GM12872 (cell line): ENCODE data around the gene RNU6-7.

Experiments used
- TF ChIP-seq, protein P1 (sequence below): IDR thresholded peaks from 3 replicates; pipeline ENCODE4 v1.5.1; 2011; ENCODE audit warnings: low read depth, mild to moderate bottlenecking, low read length, moderate library complexity; ENCODE audit not compliant: insufficient read depth

Gene RNU6-7

DNA sequence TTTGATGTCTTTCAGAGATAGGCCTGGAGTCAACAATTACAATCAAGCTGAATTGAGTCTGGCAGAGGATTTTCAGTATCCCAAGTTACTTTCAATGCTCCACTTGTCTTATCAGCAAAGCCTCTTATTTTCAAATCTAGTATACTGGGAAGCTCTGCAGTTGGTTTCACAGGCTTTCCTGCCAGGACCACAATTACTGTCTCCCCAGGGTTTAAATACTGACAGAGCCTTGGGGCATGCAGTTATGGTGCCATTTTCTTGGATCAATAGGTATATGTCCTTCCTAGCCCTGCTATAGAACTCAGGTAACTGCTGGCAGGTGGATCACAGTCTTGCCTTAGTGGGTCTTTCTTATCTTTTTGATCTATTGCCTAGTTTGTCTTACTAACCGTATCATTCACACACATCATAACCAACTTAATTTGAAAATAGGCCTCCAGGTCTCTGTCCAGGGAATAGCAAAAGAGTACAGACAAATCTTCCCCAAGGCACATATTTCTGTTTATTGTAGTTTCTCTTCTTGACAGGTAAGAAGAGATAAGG lies 23.6 kb downstream of the RNU6-7 start:
- TF ChIP-seq, protein P1, sequence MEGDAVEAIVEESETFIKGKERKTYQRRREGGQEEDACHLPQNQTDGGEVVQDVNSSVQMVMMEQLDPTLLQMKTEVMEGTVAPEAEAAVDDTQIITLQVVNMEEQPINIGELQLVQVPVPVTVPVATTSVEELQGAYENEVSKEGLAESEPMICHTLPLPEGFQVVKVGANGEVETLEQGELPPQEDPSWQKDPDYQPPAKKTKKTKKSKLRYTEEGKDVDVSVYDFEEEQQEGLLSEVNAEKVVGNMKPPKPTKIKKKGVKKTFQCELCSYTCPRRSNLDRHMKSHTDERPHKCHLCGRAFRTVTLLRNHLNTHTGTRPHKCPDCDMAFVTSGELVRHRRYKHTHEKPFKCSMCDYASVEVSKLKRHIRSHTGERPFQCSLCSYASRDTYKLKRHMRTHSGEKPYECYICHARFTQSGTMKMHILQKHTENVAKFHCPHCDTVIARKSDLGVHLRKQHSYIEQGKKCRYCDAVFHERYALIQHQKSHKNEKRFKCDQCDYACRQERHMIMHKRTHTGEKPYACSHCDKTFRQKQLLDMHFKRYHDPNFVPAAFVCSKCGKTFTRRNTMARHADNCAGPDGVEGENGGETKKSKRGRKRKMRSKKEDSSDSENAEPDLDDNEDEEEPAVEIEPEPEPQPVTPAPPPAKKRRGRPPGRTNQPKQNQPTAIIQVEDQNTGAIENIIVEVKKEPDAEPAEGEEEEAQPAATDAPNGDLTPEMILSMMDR = no peak

DNA sequence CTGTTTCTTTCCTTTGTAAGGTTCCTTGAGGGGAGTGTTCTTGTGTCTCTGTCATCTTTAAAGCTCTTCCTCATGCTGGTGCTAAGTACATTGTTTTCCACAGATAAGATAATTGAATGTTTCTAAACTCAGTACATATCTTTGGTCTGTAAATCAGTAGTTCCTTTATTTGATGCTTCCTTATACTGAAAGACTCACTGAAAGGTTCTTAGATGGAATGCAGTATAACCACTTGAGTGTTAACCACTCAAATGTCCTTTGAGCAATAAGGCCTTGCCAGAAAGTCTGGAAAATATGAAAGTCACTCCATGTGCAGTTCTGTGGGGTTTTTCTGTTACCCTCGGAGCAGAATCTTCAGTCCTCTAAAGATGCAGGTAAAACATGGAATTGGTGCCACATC lies 24.2 kb downstream of the RNU6-7 start:
- TF ChIP-seq, protein P1 = no peak

DNA sequence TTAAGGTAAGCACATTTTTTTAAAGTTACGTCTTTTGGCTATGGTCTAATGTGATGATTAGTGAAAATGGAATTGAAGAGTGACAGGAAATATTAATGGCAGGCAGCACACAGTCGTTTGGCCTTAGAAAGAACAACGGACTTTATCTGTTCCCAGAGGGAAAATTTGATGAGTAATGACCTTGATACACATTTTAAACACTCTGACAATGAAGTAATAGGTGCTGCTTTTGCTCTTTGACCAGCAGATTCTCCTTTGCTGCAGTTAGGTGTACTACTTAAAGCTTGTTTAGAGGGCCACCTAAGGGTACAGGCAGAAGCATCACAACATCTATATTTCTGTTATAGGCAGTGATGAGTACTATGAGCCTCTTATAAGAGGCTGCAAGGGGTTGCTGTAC lies 28.3 kb downstream of the RNU6-7 start:
- TF ChIP-seq, protein P1 = no peak

DNA sequence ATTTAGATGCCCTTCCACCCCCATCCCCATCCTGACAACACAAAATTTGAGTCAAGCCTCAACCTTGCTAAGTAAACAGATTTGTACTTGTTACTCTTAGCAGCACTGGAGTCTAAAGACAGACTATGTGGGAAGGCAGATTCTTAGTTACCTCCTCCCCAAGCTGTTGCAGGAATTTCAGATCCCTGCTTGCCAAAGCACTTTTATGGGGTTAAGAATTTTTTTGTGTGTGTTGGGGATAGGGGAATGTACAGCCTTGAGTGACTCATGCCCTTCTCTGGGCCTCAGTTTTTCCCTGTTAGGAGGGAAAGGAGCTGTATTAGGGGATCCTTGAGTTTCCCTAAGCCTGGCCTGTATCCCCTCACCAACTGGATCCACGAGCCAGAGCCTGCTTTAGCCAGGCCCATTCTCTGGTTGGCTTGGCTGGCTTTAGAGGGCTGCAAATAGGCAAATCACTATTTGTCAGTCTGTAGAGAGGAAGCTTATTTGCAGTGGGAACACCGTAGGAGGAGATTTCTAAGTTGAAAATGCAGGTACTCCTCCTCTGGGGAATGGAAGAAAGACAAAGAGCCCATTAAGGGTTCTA lies 28.9 kb downstream of the RNU6-7 start:
- TF ChIP-seq, protein P1 = no peak

DNA sequence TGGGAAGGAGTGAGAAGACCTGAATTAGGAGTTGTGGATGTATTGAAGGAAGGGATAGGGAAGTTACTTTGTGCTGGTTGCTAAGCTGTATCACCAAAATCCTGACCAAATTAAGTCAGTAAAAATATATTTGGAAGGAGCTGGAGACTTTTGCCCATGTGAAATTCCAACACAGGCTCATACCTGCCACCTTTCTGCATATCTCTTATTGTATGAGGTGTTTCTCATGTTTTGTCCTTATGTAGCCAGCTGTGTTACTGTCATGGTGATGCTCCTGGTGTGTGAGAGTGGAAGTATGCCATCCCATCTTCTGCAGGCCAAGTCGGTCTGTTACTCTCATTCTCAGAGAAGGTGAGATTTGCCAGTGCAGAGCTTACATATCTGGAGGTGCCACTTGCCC lies 30.6 kb downstream of the RNU6-7 start:
- TF ChIP-seq, protein P1 = no peak

DNA sequence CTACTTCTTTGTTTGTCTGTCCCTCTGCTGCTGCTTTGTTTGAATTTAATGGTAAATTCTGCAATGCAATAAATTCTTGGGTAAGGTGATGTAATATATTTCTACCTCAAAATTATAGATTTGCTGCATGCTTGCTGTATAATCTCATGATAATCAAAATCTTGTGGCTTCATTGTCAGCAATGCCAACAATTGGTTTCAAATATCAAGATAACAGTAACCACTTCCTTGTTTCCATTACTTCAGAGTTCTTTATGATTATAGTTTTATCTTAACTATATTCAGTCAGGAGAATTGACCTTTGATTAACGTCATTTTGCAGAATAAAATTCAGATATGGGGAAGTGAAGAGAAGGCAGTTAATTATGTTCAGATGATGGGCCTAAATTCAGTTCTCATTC lies 31.4 kb downstream of the RNU6-7 start:
- TF ChIP-seq, protein P1 = no peak

DNA sequence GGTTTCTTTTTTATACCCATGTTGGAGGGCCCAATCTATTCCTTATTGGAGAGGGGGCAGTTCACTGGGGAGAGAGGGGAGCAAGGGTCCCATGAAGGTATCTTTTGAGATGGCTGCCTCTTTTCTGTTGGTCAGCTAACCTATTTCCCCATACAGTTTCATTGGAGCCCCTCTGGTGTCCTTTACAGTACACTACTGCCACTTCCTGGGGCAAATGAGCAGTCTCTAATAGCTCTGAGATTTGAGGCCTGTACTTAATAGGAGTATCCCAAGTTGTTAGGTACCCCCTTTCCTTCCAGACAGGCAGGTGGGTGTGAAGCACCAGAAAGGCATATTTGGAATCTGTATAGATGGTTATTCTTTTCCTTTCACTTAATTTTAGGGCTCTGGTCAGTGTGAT lies 42.6 kb downstream of the RNU6-7 start:
- TF ChIP-seq, protein P1 = no peak
